Tibial nerve (tissue), 3 donors: Measurements from ENCODE around the gene TRIM17.

Experiments used
- POLR2A ChIP-seq, 2 donors: fragments of 450-650 bp; IDR thresholded peaks; one replicate each; pipeline ENCODE4 v1.6.1; 2017; ENCODE audit warnings: antibody characterized with exemption in 2 of 2, mild to moderate bottlenecking in 2 of 2, moderate library complexity in 2 of 2
- TF ChIP-seq, protein P1 (sequence below), 5 experiments: fragments of 200-600 bp in 3 of 5; fragments of 450-650 bp in 2 of 5; sonication (generic) in 3 of 5; IDR thresholded peaks; one replicate each; pipeline ENCODE4 v1.5.1; 2016 to 2019; ENCODE audit warnings: antibody characterized with exemption in 5 of 5, mild to moderate bottlenecking in 3 of 5, moderate library complexity in 2 of 5

DNA sequence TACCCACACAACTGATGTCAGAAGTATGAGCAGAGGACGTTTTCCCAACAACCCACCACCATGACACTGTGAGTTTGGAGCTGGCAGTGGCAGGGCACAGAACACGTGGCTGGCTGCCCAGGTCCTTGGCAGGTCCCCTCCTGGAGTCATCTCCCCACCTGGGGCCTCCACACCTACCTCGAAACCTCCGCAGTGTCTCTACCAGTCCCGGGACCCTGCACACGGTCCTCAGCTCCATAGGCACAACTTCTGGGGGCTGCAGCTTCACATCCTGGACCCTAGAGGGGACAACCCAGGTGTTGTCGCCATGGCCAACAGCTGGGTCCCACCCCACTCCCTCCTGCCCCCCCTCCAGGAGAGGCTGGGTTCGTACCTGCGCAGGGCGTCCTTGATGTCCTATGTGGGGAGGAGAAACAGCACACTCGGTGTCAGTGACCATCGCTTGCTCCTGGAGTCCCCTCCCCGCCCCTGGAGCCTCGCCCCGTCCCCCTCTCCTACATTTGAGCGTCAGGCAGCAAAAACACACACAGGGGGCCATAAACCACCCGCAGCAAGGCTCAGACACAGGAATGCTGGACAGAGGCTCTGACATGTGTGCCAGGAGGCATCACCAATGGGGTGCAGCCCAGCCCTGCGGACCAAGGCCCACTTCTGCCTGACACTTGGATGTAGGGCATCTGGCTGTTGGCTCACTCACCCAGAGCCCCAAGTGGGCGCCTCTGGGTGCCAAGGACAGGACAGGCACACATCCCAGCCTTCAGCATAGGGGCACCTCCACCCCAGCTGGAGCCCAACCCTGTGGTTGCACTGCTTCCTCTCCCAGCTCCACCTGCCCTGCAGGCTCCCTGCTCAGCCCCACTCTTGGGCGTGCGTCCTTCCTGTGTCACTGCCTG is 19.6 kb downstream of the TRIM17 start:
- no peak for TF ChIP-seq POLR2A (IDR thresholded peaks at IDR 0.05)
- TF ChIP-seq, protein P1, sequence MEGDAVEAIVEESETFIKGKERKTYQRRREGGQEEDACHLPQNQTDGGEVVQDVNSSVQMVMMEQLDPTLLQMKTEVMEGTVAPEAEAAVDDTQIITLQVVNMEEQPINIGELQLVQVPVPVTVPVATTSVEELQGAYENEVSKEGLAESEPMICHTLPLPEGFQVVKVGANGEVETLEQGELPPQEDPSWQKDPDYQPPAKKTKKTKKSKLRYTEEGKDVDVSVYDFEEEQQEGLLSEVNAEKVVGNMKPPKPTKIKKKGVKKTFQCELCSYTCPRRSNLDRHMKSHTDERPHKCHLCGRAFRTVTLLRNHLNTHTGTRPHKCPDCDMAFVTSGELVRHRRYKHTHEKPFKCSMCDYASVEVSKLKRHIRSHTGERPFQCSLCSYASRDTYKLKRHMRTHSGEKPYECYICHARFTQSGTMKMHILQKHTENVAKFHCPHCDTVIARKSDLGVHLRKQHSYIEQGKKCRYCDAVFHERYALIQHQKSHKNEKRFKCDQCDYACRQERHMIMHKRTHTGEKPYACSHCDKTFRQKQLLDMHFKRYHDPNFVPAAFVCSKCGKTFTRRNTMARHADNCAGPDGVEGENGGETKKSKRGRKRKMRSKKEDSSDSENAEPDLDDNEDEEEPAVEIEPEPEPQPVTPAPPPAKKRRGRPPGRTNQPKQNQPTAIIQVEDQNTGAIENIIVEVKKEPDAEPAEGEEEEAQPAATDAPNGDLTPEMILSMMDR (IDR thresholded peaks at IDR 0.05): no peak
